Peyer's patch (tissue), 4 donors: ENCODE data around the gene ZNG1F.
"Not testable (repeated sequence)": the region's sequence is repeated elsewhere in the genome, so short reads cannot be mapped to it uniquely, and the experiment has no call there.

Experiments used
- CTCF ChIP-seq, 6 experiments: fragments of 450-650 bp in 4 of 6; fragments of 200-600 bp in 2 of 6; sonication (generic) in 1 of 6; IDR thresholded peaks; one replicate each; pipeline ENCODE4 v1.5.1; 2017 to 2019; ENCODE audit warnings: antibody characterized with exemption in 6 of 6, mild to moderate bottlenecking in 3 of 6, moderate library complexity in 1 of 6
- POLR2A ChIP-seq, 2 donors: fragments of 450-650 bp; IDR thresholded peaks; one replicate each; pipeline ENCODE4 v1.5.1; 2017; ENCODE audit warnings: antibody characterized with exemption in 2 of 2, mild to moderate bottlenecking in 2 of 2, moderate library complexity in 2 of 2

- TF ChIP-seq CTCF, POLR2A (IDR thresholded peaks at IDR 0.05): not testable (repeated sequence)
Measured at GRCh38 chr9:41189217-41189616, at the start of gene ZNG1F.
